ENCODE data around the gene TRAPPC10. TPM values are rescaled to one million over a fixed set of nuclear protein-coding genes. Genes with fewer than 3 reads are reported as not detected.

TRAPPC10 gene
- total and polyA plus RNA-seq, 3 experiments from 2014 or later: 45.1 to 54.7 (median 50.0) TPM

DNA sequence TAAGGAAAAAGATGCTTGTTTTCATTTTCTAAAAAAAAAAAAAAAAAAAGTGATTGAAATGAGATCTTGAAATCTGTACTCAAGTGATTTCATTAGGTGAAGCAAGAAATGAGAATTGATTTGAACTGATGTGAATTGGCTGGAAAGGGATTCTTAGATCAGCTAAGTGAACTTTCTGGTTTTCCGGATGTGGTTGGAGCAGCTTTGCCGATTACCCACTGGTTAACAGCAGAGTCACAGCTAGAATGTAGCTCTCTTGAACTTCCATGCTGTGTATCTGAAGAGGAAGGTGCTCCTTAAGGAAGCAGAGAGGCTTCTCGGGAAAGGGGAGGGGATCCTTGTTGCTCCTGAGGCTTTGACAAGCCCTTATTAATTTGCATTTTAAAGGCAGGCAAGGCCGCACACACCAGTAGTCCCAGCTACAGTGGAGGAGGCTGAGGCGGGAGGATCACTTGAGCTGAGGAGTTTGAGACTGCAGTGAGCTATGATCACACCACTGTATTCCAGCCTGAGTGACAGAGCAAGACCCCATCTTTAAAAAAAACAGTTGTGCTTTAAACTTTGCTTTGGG, 66.4 kb downstream of the TRAPPC10 start:
- no peaks in the 10 kb centered on the region for H3K9me3 ChIP-seq (ENCODE audit: low read length)
- H3K27ac Mint-ChIP-seq: peak overlapping the region; percentile 65 to 97 (median 86)
- H3K4me3 ChIP-seq (ENCODE audit: low read length): no peak overlapping the region
- no peaks in the 10 kb centered on the region for H3K27me3 Mint-ChIP-seq
- H3K4me1 Mint-ChIP-seq: peaks cover 64 to 86% (median 80%) of the 10 kb centered on the region in 3 donors
- H3K4me1 ChIP-seq (ENCODE audit: insufficient read depth, low read length): peaks cover 53% of the 10 kb centered on the region
- no peaks in the 10 kb centered on the region for H3K9me3 Mint-ChIP-seq
- CTCF ChIA-PET: interaction anchor here (0.7 to 0.9 kb wide), 2 partner anchors 21 to 276 kb away, joined by 3 to 4 read pairs; no protein-coding TSS in a partner anchor
- H3K27me3 ChIP-seq (ENCODE audit: insufficient read depth, low read length, poor library complexity, severe bottlenecking): no peaks in the 10 kb centered on the region
- no peak overlapping the region for H3K27ac ChIP-seq (ENCODE audit: low read depth, low read length)
- peaks cover 56% of the 10 kb centered on the region for H3K36me3 ChIP-seq (ENCODE audit: insufficient read depth, low read length)
- H3K36me3 Mint-ChIP-seq: peaks cover 29 to 90% (median 41%) of the 10 kb centered on the region in 3 donors
- H3K4me3 Mint-ChIP-seq: peak overlapping the region; percentile 46 to 86 (median 64)
- POLR2A ChIA-PET: interaction anchor here (0.6 to 0.7 kb wide), 2 partner anchors 805 to 1384 kb away, joined by 3 to 12 read pairs; no protein-coding TSS in a partner anchor
- no peak for DNase-seq

DNA sequence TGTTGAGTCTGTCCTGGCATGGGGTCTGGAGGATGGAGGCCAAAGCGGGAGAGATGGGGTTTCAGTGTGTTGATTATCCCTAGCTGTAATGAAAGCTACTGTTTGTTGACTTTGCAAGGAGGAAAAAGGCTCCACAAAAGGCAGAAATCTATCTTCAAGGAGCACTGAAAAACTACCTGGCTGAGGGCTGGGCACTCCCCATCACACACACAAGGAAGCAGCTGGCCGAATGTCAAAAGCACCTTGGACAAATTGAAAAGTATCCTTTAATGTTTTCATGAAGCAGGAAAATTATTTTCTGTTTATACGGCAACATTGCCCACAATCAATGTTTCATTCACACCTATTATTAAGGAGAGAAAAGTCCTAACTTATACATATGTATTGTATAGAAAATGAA, 67.3 kb downstream of the TRAPPC10 start:
- no peaks in the 10 kb centered on the region for H3K9me3 ChIP-seq (ENCODE audit: low read length)
- peak overlapping the region in 4 of 7 donors; percentile 20 to 64 (median 32) for H3K4me3 Mint-ChIP-seq
- H3K36me3 Mint-ChIP-seq: peaks cover 29 to 90% (median 37%) of the 10 kb centered on the region in 3 donors
- no peaks in the 10 kb centered on the region for H3K27me3 Mint-ChIP-seq
- ChIA-PET POLR2A (no interaction called here), CTCF (no interaction called here)
- peaks cover 67 to 86% (median 83%) of the 10 kb centered on the region in 3 donors for H3K4me1 Mint-ChIP-seq
- H3K9me3 Mint-ChIP-seq: no peaks in the 10 kb centered on the region
- H3K36me3 ChIP-seq (ENCODE audit: insufficient read depth, low read length): peaks cover 51% of the 10 kb centered on the region
- H3K27me3 ChIP-seq (ENCODE audit: insufficient read depth, low read length, poor library complexity, severe bottlenecking): no peaks in the 10 kb centered on the region
- peak overlapping the region; percentile 17 to 98 (median 85) for H3K27ac Mint-ChIP-seq
- no peak overlapping the region for H3K4me3 ChIP-seq (ENCODE audit: low read length)
- no peak overlapping the region for H3K27ac ChIP-seq (ENCODE audit: low read depth, low read length)
- DNase-seq: no peak
- peaks cover 59% of the 10 kb centered on the region for H3K4me1 ChIP-seq (ENCODE audit: insufficient read depth, low read length)

DNA sequence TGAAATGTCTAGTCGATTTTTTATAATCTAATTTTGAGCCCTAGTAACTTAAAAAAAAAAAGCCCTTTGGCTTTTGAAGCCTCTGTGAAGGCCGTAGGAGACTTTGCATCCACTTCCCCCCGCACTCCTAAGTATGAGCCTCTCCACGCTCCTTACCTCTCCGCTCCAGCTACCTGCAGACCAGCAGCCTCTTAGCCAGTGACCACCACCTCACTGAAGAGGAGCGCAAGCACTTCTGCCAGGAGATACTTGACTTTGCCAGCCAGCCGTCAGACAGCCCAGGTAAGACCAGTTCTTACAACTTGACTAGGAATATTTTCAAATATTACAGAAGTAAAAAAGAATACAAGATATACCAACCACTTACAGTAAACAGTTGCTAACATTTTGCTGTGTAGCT, 67.7 kb downstream of the TRAPPC10 start:
- no peak for DNase-seq
- ChIA-PET CTCF (no interaction called here), POLR2A (no interaction called here)
- Mint-ChIP-seq H3K9me3 (no peaks in the 10 kb centered on the region), H3K27ac (peak overlapping the region in 7 of 8 donors; percentile 39 to 98 (median 86)), H3K27me3 (no peaks in the 10 kb centered on the region), H3K4me1 (peaks cover 68 to 86% (median 85%) of the 10 kb centered on the region in 3 donors), H3K36me3 (peaks cover 29 to 91% (median 35%) of the 10 kb centered on the region in 3 donors), H3K4me3 (peak overlapping the region in 3 of 7 donors; percentile 29 to 58 (median 44))
- Histone ChIP-seq H3K27me3 (ENCODE audit: insufficient read depth, low read length, poor library complexity, severe bottlenecking) (no peaks in the 10 kb centered on the region), H3K4me1 (ENCODE audit: insufficient read depth, low read length) (peaks cover 59% of the 10 kb centered on the region), H3K36me3 (ENCODE audit: insufficient read depth, low read length) (peaks cover 48% of the 10 kb centered on the region), H3K4me3 (ENCODE audit: low read length) (no peak overlapping the region), H3K27ac (ENCODE audit: low read depth, low read length) (no peak overlapping the region), H3K9me3 (ENCODE audit: low read length) (no peaks in the 10 kb centered on the region)

DNA sequence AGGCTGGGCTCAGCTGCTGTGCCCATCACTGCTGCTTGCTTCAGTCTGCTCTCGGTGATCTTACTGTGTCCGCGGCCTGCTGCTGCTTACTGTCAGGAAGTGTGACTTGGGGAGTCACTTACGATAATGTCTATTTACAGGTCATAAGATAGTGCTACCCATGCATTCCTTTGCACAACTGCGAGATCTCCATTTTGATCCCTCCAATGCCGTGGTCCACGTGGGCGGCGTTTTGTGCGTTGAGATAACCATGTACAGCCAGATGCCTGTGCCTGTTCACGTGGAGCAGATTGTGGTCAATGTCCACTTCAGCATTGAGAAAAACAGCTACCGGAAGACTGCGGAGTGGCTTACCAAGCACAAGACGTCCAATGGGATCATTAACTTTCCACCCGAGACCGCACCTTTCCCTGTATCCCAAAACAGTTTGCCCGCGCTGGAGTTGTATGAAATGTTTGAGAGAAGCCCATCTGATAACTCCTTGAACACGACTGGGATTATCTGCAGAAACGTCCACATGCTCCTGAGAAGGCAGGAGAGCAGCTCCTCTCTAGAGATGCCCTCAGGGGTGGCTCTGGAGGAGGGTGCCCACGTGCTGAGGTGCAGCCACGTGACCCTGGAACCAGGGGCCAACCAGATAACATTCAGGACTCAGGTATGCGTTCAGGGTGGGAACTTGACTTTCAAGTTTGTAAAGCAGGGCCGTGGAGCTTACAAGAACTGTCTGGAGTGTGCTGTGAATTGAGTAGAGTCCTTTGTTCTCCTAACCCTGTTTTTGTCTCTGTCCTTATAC, 70.7 kb downstream of the TRAPPC10 start:
- peak overlapping the region; percentile 49 for H3K27ac ChIP-seq (ENCODE audit: low read depth, low read length)
- H3K27ac Mint-ChIP-seq: peak overlapping the region; percentile 88 to 99 (median 98)
- no peak for DNase-seq

DNA sequence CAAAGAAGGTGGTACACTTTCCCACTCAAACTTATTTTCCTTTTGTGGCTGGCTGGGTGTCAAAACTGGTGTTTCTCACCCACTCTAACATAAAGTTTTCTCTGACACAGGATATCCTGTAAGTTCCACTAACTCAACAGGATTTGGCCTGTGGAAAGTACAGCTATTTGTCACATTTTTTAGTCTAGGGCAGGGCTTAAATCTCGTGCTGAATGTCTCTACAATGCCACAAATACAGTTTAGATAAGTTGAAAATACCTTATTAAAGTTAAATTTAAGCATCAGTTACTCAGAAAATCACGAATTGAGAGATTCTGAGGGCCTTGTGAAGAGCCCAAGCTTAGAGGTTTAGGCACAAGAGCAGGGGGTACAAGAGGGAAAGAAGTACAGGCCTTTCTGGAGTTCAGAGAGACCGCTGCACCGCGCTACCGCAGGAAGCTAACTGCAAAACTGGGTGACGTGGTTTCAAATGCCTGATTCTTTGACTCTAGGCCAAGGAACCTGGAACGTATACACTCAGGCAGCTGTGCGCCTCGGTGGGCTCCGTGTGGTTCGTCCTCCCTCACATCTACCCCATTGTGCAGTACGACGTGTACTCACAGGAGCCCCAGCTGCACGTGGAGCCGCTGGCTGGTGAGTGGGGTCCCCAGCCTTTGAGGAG, 71.7 kb downstream of the TRAPPC10 start:
- CTCF ChIA-PET: interaction anchor here (0.8 to 3.2 kb wide), 8 partner anchors 9 to 847 kb away, joined by 3 to 19 read pairs (median 6); partner anchors contain the start of gene TRAPPC10
- Histone ChIP-seq H3K27ac (ENCODE audit: low read depth, low read length) (peak overlapping the region; percentile 49), H3K9me3 (ENCODE audit: low read length) (no peaks in the 10 kb centered on the region), H3K4me1 (ENCODE audit: insufficient read depth, low read length) (peaks cover 90% of the 10 kb centered on the region), H3K4me3 (ENCODE audit: low read length) (peak overlapping the region; percentile 24), H3K27me3 (ENCODE audit: insufficient read depth, low read length, poor library complexity, severe bottlenecking) (no peaks in the 10 kb centered on the region), H3K36me3 (ENCODE audit: insufficient read depth, low read length) (peaks cover 34% of the 10 kb centered on the region)
- Mint-ChIP-seq H3K9me3 (no peaks in the 10 kb centered on the region), H3K36me3 (peaks cover 13 to 94% (median 27%) of the 10 kb centered on the region in 3 donors), H3K4me3 (peak overlapping the region; percentile 80 to 88 (median 84)), H3K27me3 (no peaks in the 10 kb centered on the region), H3K27ac (peak overlapping the region; percentile 88 to 99 (median 98)), H3K4me1 (peaks cover 88 to 98% (median 98%) of the 10 kb centered on the region in 3 donors)
- POLR2A ChIA-PET: interaction anchor here (0.7 to 2.1 kb wide), 6 partner anchors 8 to 72 kb away, joined by 3 to 12 read pairs (median 4); partner anchors contain the start of gene TRAPPC10
- DNase-seq: peak; percentile 58 to 90 (median 83)

More for the DNA sequence above, 70.7 kb downstream of the TRAPPC10 start:
- peak overlapping the region; percentile 80 to 88 (median 84) for H3K4me3 Mint-ChIP-seq
- peaks cover 88 to 98% (median 98%) of the 10 kb centered on the region in 3 donors for H3K4me1 Mint-ChIP-seq
- Histone ChIP-seq H3K36me3 (ENCODE audit: insufficient read depth, low read length) (peaks cover 30% of the 10 kb centered on the region), H3K27me3 (ENCODE audit: insufficient read depth, low read length, poor library complexity, severe bottlenecking) (no peaks in the 10 kb centered on the region), H3K4me3 (ENCODE audit: low read length) (peak overlapping the region; percentile 24), H3K9me3 (ENCODE audit: low read length) (no peaks in the 10 kb centered on the region), H3K4me1 (ENCODE audit: insufficient read depth, low read length) (peaks cover 86% of the 10 kb centered on the region)
- POLR2A ChIA-PET: interaction anchor here (0.7 to 2.1 kb wide), 4 partner anchors 17 to 71 kb away, joined by 3 to 12 read pairs (median 6); partner anchors contain the start of gene TRAPPC10
- CTCF ChIA-PET: interaction anchor here (0.8 to 3.2 kb wide), 8 partner anchors 8 to 848 kb away, joined by 3 to 19 read pairs (median 6); partner anchors contain the start of gene TRAPPC10
- peaks cover 16 to 94% (median 31%) of the 10 kb centered on the region in 3 donors for H3K36me3 Mint-ChIP-seq
- no peaks in the 10 kb centered on the region for H3K27me3 Mint-ChIP-seq
- H3K9me3 Mint-ChIP-seq: no peaks in the 10 kb centered on the region

DNA sequence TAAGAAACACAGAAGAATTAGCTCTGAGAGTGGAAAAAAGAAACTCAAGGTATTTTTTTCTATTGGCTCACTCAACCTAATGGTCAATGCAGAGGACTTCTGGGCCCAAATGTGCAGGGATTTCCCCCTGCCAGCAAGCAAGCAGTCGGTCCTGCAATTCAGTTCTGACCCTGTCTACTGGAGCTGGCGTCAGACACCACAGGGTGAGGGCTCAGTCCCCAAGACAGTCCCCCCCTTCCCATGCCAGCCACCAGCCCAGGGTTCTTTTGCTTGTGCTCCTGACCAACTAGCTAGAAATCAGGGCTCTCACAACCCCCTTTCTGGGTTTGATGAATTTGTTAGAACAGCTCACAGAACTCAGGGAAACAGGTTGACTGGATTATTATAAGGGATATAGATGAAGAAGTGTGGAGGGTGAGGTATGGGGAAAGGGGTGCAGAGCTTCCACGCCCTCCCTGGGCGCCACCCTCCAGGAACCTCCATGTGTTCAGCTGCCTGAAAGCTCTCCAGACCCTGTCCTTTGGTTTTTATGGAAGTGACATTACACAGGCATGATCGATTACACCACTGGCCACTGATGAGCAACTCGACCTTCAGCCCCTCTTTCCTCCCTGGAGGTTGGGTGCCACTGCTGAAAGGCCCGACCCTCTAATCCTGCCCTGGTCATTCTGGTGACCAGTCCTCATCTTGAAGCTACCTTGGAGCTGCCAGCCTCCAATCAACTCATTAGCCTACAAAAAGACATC, 72.6 kb downstream of the TRAPPC10 start:
- Mint-ChIP-seq H3K27me3 (no peaks in the 10 kb centered on the region), H3K4me1 (peaks cover 90 to 100% (median 98%) of the 10 kb centered on the region in 3 donors), H3K27ac (peak overlapping the region; percentile 88 to 99 (median 98)), H3K9me3 (no peaks in the 10 kb centered on the region), H3K36me3 (peaks cover 21 to 95% (median 30%) of the 10 kb centered on the region in 3 donors), H3K4me3 (peak overlapping the region; percentile 80 to 88 (median 84))
- Histone ChIP-seq H3K4me1 (ENCODE audit: insufficient read depth, low read length) (peaks cover 91% of the 10 kb centered on the region), H3K4me3 (ENCODE audit: low read length) (peak overlapping the region; percentile 23), H3K27me3 (ENCODE audit: insufficient read depth, low read length, poor library complexity, severe bottlenecking) (no peaks in the 10 kb centered on the region), H3K36me3 (ENCODE audit: insufficient read depth, low read length) (peaks cover 27% of the 10 kb centered on the region), H3K9me3 (ENCODE audit: low read length) (no peaks in the 10 kb centered on the region), H3K27ac (ENCODE audit: low read depth, low read length) (peak overlapping the region; percentile 49)
- peak in 1 of 5 donors; percentile 10 for DNase-seq
- ChIA-PET POLR2A (interaction anchor here (1.0 to 2.1 kb wide), 3 partner anchors 9 to 73 kb away, joined by 4 to 8 read pairs (median 5); partner anchors contain the start of gene TRAPPC10), CTCF (interaction anchor here (1.7 to 3.2 kb wide), 6 partner anchors 8 to 73 kb away, joined by 5 to 19 read pairs (median 7); partner anchors contain the start of gene TRAPPC10)

Data from CD8-positive, alpha-beta memory T cell (primary cell).